ENCODE measurements around the gene FAM171A2. TPM values are rescaled to one million over a fixed set of nuclear protein-coding genes. Genes with fewer than 3 reads are reported as not detected.

The FAM171A2 gene
- polyA plus RNA-seq, 2 of the 4 experiments (the other 2 are of a cell fraction), result 1.8 to 3.9 TPM

DNA sequence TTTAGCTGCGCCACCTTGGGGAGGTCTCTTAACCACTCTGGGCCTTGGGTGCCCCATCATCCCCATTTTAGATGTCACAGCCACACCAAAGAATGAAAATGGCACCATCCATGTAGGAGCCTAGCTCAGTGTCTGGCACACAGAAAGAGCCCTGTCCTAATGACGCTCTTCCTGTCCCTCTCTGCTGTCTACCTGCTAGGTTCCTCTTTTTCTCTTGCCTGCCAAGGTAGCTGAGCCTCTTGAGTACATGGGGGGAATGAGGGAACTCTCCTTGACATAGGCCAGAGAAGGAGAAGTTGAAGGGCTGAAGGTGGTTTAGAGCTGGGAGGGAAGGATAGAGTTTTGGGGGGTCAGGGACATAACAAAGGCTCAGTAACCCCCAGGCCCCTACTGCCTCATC, 53.5 kb downstream of the FAM171A2 start:
- Histone ChIP-seq H3K27ac (no peak overlapping the region), H3K4me1 (peaks cover 18% of the 10 kb centered on the region), H3K9me3 (no peaks in the 10 kb centered on the region), H3K4me3 (no peak overlapping the region), H3K4me2 (no peak overlapping the region)
- POLR2A ChIA-PET, result interaction anchor here (0.9 kb wide), 1 partner anchor 88 kb away, joined by 4 read pairs; no protein-coding TSS in a partner anchor
- ATAC-seq (no peak), FAIRE-seq (no peak), DNase-seq (ENCODE audit: low read depth in 1 of 2, low spot score in 1 of 2) (no peak)
- TF ChIP-seq, protein P1, sequence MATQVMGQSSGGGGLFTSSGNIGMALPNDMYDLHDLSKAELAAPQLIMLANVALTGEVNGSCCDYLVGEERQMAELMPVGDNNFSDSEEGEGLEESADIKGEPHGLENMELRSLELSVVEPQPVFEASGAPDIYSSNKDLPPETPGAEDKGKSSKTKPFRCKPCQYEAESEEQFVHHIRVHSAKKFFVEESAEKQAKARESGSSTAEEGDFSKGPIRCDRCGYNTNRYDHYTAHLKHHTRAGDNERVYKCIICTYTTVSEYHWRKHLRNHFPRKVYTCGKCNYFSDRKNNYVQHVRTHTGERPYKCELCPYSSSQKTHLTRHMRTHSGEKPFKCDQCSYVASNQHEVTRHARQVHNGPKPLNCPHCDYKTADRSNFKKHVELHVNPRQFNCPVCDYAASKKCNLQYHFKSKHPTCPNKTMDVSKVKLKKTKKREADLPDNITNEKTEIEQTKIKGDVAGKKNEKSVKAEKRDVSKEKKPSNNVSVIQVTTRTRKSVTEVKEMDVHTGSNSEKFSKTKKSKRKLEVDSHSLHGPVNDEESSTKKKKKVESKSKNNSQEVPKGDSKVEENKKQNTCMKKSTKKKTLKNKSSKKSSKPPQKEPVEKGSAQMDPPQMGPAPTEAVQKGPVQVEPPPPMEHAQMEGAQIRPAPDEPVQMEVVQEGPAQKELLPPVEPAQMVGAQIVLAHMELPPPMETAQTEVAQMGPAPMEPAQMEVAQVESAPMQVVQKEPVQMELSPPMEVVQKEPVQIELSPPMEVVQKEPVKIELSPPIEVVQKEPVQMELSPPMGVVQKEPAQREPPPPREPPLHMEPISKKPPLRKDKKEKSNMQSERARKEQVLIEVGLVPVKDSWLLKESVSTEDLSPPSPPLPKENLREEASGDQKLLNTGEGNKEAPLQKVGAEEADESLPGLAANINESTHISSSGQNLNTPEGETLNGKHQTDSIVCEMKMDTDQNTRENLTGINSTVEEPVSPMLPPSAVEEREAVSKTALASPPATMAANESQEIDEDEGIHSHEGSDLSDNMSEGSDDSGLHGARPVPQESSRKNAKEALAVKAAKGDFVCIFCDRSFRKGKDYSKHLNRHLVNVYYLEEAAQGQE (IDR thresholded peaks at IDR 0.05), result no peak
- TF ChIP-seq RARB (CRISPR knock-in tag; IDR thresholded peaks at IDR 0.05) (no peak), POLR2AphosphoS2 (conservative IDR thresholded peaks at IDR 0.05; ENCODE audit: low read length) (no peak), HEYL (CRISPR knock-in tag; IDR thresholded peaks at IDR 0.05) (no peak), BHLHE40 (IDR thresholded peaks at IDR 0.05; ENCODE audit: low read depth, low read length) (no peak), EHMT2 (IDR thresholded peaks at IDR 0.05; ENCODE audit: low read depth) (no peak), CHD2 (IDR thresholded peaks at IDR 0.05; ENCODE audit: low read length, partially characterized antibody) (no peak), RFX5 (IDR thresholded peaks at IDR 0.05) (no peak), ZNF302 (CRISPR knock-in tag; IDR thresholded peaks at IDR 0.05) (no peak), FOSL2 (IDR thresholded peaks at IDR 0.05) (no peak), FOSL2 (CRISPR knock-in tag; IDR thresholded peaks at IDR 0.05) (no peak), ESRRA (IDR thresholded peaks at IDR 0.05; ENCODE audit: borderline replicate concordance, low read length) (no peak), RNF2 (IDR thresholded peaks at IDR 0.05; ENCODE audit: borderline replicate concordance, low read depth) (no peak), SREBF2 (IDR thresholded peaks at IDR 0.05) (no peak), FOXS1 (CRISPR knock-in tag; IDR thresholded peaks at IDR 0.05) (no peak), MYC (IDR thresholded peaks at IDR 0.05; ENCODE audit: borderline replicate concordance, low read length) (no peak), CBX2 (IDR thresholded peaks at IDR 0.05; ENCODE audit: borderline replicate concordance, low read depth) (no peak)
- TF ChIP-seq, protein P2, sequence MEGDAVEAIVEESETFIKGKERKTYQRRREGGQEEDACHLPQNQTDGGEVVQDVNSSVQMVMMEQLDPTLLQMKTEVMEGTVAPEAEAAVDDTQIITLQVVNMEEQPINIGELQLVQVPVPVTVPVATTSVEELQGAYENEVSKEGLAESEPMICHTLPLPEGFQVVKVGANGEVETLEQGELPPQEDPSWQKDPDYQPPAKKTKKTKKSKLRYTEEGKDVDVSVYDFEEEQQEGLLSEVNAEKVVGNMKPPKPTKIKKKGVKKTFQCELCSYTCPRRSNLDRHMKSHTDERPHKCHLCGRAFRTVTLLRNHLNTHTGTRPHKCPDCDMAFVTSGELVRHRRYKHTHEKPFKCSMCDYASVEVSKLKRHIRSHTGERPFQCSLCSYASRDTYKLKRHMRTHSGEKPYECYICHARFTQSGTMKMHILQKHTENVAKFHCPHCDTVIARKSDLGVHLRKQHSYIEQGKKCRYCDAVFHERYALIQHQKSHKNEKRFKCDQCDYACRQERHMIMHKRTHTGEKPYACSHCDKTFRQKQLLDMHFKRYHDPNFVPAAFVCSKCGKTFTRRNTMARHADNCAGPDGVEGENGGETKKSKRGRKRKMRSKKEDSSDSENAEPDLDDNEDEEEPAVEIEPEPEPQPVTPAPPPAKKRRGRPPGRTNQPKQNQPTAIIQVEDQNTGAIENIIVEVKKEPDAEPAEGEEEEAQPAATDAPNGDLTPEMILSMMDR (IDR thresholded peaks at IDR 0.05), result no peak
- TF ChIP-seq, protein P3, sequence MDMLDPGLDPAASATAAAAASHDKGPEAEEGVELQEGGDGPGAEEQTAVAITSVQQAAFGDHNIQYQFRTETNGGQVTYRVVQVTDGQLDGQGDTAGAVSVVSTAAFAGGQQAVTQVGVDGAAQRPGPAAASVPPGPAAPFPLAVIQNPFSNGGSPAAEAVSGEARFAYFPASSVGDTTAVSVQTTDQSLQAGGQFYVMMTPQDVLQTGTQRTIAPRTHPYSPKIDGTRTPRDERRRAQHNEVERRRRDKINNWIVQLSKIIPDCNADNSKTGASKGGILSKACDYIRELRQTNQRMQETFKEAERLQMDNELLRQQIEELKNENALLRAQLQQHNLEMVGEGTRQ (IDR thresholded peaks at IDR 0.05), result no peak
- TF ChIP-seq, protein P4, sequence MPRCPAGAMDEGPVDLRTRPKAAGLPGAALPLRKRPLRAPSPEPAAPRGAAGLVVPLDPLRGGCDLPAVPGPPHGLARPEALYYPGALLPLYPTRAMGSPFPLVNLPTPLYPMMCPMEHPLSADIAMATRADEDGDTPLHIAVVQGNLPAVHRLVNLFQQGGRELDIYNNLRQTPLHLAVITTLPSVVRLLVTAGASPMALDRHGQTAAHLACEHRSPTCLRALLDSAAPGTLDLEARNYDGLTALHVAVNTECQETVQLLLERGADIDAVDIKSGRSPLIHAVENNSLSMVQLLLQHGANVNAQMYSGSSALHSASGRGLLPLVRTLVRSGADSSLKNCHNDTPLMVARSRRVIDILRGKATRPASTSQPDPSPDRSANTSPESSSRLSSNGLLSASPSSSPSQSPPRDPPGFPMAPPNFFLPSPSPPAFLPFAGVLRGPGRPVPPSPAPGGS (IDR thresholded peaks at IDR 0.05), result no peak
- 85% methylated on average over 2 of the region's 2 CpGs for WGBS (ENCODE audit: missing lambda C conversion rate)
- CTCF ChIA-PET, result interaction anchor here (0.6 to 4.5 kb wide), 13 partner anchors 8 to 196 kb away, joined by 3 to 31 read pairs (median 4); partner anchors contain the start of genes SLC25A39 and UBTF
